Measurements from ENCODE around the gene CLDN34.

The CLDN34 gene

DNA sequence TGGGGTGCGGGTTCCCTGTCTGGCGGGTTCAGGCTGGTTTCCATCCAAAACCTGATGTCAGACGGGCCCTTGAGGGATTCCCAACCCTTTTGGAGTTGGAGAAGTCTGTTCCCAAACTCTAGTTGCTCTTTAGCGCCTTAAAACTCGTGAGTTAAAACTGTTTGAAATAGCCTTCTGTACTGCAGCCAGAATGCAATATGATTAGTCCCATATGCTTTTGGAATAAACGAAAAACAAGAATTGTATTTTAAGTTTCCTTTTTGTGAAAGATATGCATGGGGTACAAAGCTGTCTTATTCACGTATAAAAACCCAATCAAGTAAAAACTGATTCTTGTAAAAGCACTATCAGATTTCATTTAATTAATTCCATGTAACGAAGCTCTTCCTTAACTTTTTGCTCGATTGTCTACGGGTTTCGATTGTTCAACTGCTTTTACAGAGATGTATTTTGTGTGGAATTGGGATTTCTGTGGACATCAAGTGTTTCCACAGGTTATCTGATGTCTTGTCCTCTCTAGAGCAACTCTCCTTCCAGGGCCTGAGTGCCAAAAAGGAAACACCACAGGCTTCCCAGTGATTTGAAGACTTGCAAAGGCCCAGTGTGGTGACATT lies 49.5 kb downstream of the CLDN34 start:
- DNase-seq (ENCODE audit: low spot score): no peak

DNA sequence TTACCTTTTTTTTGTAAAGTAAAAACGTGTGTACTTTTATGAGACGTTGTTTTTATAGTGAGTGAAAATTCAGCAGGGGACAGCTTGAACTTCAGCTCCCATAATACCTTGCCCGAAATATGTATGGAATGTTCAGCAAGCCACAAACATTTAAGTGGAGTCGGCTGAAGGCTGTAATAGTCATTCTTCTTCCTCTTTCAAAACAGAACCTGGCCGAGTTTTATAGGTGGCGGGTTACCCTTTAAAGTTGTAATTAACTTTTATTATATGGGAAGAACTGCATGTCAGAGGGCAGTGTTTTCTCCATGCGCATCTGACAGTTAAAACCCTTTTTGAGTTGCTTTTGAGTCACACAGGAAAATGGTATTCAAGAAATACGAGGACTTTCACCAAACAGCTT lies 50.7 kb downstream of the CLDN34 start:
- no peak for DNase-seq (ENCODE audit: low spot score)

All from putamen (tissue), 1 donor.